Hepatocyte (in vitro differentiated cells): ENCODE data around the gene NSF. TPM values are rescaled to one million over a fixed set of nuclear protein-coding genes. Genes with fewer than 3 reads are reported as not detected.

Source experiments
- DNase-seq: peaks from one replicate; pipeline ENCODE4 v3.0.0-alpha.2; 2016; ENCODE audit warnings: low spot score
- H2AFZ ChIP-seq: fragments of 200-600 bp; sonication (generic); 2 replicates; pipeline ENCODE4 v1.6.0; 2016; ENCODE audit warnings: antibody characterized with exemption, mild to moderate bottlenecking
- H3K27ac ChIP-seq: fragments of 200-600 bp; sonication (generic); 2 replicates; pipeline ENCODE4 v1.5.1; 2016; ENCODE audit warnings: mild to moderate bottlenecking
- H3K27me3 ChIP-seq: fragments of 200-600 bp; sonication (generic); 2 replicates; pipeline ENCODE4 v1.6.1; 2016
- H3K36me3 ChIP-seq: fragments of 200-600 bp; sonication (generic); replicated peaks from 2 replicates; pipeline ENCODE4 v1.5.1; 2016; ENCODE audit warnings: low read depth; ENCODE audit not compliant: insufficient read depth
- H3K4me1 ChIP-seq: fragments of 200-600 bp; sonication (generic); 2 replicates; pipeline ENCODE4 v1.5.1; 2016; ENCODE audit warnings: mild to moderate bottlenecking, moderate library complexity; ENCODE audit not compliant: insufficient read depth
- H3K4me2 ChIP-seq: fragments of 200-600 bp; sonication (generic); 2 replicates; pipeline ENCODE4 v1.6.0; 2016
- H3K4me3 ChIP-seq: fragments of 200-600 bp; sonication (generic); 2 replicates; pipeline ENCODE4 v1.5.1; 2016; ENCODE audit warnings: mild to moderate bottlenecking
- H3K79me2 ChIP-seq: fragments of 200-600 bp; sonication (generic); 2 replicates; pipeline ENCODE4 v1.6.0; 2017; ENCODE audit warnings: mild to moderate bottlenecking
- H3K9me2 ChIP-seq: fragments of 200-600 bp; sonication (generic); replicated peaks from 2 replicates; pipeline ENCODE4 v1.6.0; 2017; ENCODE audit warnings: mild to moderate bottlenecking; ENCODE audit not compliant: insufficient read depth
- H3K9me3 ChIP-seq: fragments of 200-600 bp; sonication (generic); 2 replicates; pipeline ENCODE4 v1.5.1; 2016; ENCODE audit warnings: low read depth, mild to moderate bottlenecking
- H4K20me1 ChIP-seq: fragments of 200-600 bp; sonication (generic); 2 replicates; pipeline ENCODE4 v1.6.0; 2016; ENCODE audit warnings: mild to moderate bottlenecking; ENCODE audit not compliant: insufficient read depth, poor library complexity, severe bottlenecking
- CTCF ChIP-seq: fragments of 200-600 bp; sonication (generic); IDR thresholded peaks from 2 replicates; pipeline ENCODE4 v1.5.1; 2016; ENCODE audit warnings: antibody characterized with exemption, mild to moderate bottlenecking; ENCODE audit not compliant: poor library complexity
- EZH2 ChIP-seq: fragments of 200-600 bp; sonication (generic); IDR thresholded peaks from 2 replicates; pipeline ENCODE4 v1.6.1; 2016; ENCODE audit warnings: antibody characterized with exemption, mild to moderate bottlenecking, borderline replicate concordance
- EZH2phosphoT487 ChIP-seq: fragments of 200-600 bp; sonication (generic); IDR thresholded peaks from one replicate; pipeline ENCODE4 v1.6.1; 2018; ENCODE audit warnings: antibody characterized with exemption, mild to moderate bottlenecking, low read depth, moderate library complexity; ENCODE audit not compliant: unreplicated experiment, severe bottlenecking
- WGBS: methylation state at CpG from one replicate; pipeline ENCODE4 v1.1.6; 2016; ENCODE audit warnings: low lambda C conversion rate; ENCODE audit errors: missing lambda C conversion rate; 5-methylcytosine and 5-hydroxymethylcytosine counted together
- polyA plus RNA-seq: library from polyadenylated mRNA; unstranded; fragments of >200 nt; fragmentation: Nextera tagmentation; extraction: Ambion mirVana; gene quantifications from 2 replicates; pipeline ENCODE4 v1.2.1, GENCODE V29; 2016
- total RNA-seq: library from RNA; depleted of rRNA; stranded (reverse); fragments of >200 nt; gene quantifications from 2 replicates; pipeline ENCODE4 v1.2.3, GENCODE V29; 2014

The NSF gene
- total and polyA plus RNA-seq, 2 experiments from 2014 or later, result 22.6 to 35.1 TPM

DNA sequence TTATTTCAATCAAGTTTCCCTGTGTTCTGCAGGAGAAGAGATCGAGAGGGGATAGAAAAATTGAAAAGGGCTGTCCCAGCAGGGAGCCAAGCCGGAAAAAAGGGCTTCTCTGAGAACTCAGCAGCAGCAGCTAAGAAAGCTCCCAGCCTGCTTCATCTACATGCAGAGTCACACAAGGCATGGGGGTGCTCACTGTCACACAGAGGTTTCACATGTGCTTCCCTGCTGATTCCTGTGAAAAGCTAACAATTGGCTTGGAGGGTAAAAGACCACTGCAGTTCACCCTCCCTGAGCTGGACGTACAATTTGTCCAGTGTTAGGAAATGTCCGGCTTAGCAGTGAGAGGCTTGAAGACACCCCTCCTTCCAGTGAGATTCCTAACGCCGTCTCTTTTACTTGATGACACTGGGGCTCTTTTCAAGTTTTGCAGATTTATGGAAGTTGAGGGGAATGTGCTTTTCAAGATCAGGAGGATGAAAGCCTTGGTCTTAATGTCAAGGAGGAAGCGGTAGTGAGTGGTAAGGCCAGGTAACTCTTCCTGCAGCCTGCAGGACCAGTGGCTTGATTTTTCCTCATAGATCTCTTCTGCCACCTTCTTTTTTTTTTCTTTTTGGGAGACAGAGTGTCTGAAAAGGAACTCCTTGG is 142.4 kb downstream of the NSF start:
- H3K4me2 ChIP-seq, result no peak overlapping the region

GRCh38 chr17:46733837-46734475 is 143.5 kb downstream of the NSF start:
- Histone ChIP-seq H3K4me2 (no peak overlapping the region), H3K9me3 (no peaks in the 10 kb centered on the region)
- 97% methylated on average over 1 of the region's 1 CpG for WGBS

More for the DNA sequence above, 142.4 kb downstream of the NSF start:
- no peaks in the 10 kb centered on the region for H4K20me1 ChIP-seq
- no peak for DNase-seq
- no peaks in the 10 kb centered on the region for H3K36me3 ChIP-seq
- TF ChIP-seq EZH2 (no peak), CTCF (no peak), EZH2phosphoT487 (no peak)
- H3K79me2 ChIP-seq, result no peaks in the 10 kb centered on the region
- 61% methylated on average over 7 of the region's 7 CpGs for WGBS
- H3K27me3 ChIP-seq, result no peaks in the 10 kb centered on the region
- H3K27ac ChIP-seq, result no peak overlapping the region
- no peak overlapping the region for H3K4me3 ChIP-seq
- H3K4me1 ChIP-seq, result peaks cover 1% of the 10 kb centered on the region
- H3K9me3 ChIP-seq, result no peaks in the 10 kb centered on the region
- H2AFZ ChIP-seq, result no peak overlapping the region
- no peaks in the 10 kb centered on the region for H3K9me2 ChIP-seq

GRCh38 chr17:46736100-46736499 is 145.6 kb downstream of the NSF start:
- Histone ChIP-seq H3K27me3 (no peaks in the 10 kb centered on the region), H3K27ac (no peak overlapping the region)

More at GRCh38 chr17:46733837-46734475, 143.5 kb downstream of the NSF start:
- Histone ChIP-seq H3K36me3 (no peaks in the 10 kb centered on the region), H3K27me3 (no peaks in the 10 kb centered on the region), H3K79me2 (no peaks in the 10 kb centered on the region), H3K9me2 (no peaks in the 10 kb centered on the region), H3K27ac (no peak overlapping the region), H3K4me1 (no peaks in the 10 kb centered on the region), H4K20me1 (no peaks in the 10 kb centered on the region), H2AFZ (no peak overlapping the region), H3K4me3 (no peak overlapping the region)
- TF ChIP-seq EZH2 (no peak), EZH2phosphoT487 (no peak), CTCF (no peak)
- DNase-seq, result no peak

More at GRCh38 chr17:46736100-46736499, 145.6 kb downstream of the NSF start:
- Histone ChIP-seq H3K36me3 (no peaks in the 10 kb centered on the region), H3K4me3 (no peak overlapping the region), H3K9me2 (no peaks in the 10 kb centered on the region), H3K4me1 (no peaks in the 10 kb centered on the region), H3K79me2 (no peaks in the 10 kb centered on the region), H4K20me1 (no peaks in the 10 kb centered on the region), H2AFZ (no peak overlapping the region), H3K4me2 (no peak overlapping the region), H3K9me3 (no peaks in the 10 kb centered on the region)
- no peak for TF ChIP-seq EZH2phosphoT487
- TF ChIP-seq EZH2, result no peak
- no peak for TF ChIP-seq CTCF
- no peak for DNase-seq
